GM19468 (cell line): ENCODE data around the gene BORA.
A peak's percentile ranks its signal among the peaks of the same experiment; 100 is the strongest.
"Not testable (repeated sequence)": the region's sequence is repeated elsewhere in the genome, so short reads cannot be mapped to it uniquely, and the experiment has no call there.

ENCODE experiments used
- ATAC-seq: cut with Tn5 transposase; IDR thresholded peaks from one replicate; pipeline ENCODE4 v1.9.1; 2021; ENCODE audit warnings: mild to moderate bottlenecking, moderate library complexity, moderate number of reproducible peaks; ENCODE audit not compliant: unreplicated experiment; ENCODE audit errors: extremely low read depth

Gene BORA

DNA sequence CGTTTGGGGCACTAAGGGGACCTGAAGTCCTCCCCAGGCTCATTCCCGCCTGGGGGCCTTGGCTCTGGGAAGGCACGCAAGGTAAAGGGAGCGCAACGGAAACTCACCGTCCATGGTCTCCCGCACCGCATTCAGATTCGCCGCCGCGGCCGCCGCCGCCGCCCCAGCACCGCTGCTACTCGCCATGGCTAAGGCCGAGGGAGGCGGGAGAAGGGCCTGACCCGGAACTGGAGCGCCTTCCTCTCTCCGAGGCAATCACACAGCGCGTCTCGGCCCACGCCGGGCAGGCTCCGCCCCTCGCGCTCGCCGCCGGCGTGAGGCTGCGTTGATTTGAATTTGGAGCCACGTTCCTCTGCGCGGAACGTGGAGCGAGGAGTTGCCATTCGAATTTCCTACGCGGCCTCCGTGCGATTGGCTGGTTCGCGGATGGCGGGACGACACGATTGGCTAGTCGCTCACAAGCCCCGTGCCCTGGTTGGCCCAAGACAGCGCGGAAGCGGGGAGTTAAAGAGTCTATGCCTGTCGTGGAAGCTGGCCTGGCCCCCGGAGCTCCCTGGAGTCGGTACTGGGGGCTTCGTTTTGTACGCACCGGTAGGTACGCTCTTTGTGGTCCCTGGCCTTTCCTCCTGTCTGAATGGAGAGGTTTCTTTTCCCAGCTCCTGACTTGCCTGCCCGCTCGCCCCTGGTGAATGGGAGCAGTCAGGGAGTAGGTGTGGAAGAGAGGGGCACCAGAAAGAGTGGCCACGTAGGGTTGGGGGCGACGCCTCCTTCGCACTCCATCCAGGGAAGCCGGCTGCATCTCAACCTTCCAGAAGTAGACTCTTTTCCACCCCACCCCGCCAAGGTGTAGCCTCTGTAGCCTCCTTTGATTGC lies at the start of gene BORA, which contains the start of gene MZT1:
BORA (plus strand) TSS at position 507 of the 873 bp plus-strand sequence. CDS start 1,018 bp downstream, outside the sequence.
MZT1 (minus strand) TSS at position 213 of the 873 bp plus-strand sequence; CDS start at position 186, 27 bp downstream.
- ATAC-seq: peak; percentile 99

DNA sequence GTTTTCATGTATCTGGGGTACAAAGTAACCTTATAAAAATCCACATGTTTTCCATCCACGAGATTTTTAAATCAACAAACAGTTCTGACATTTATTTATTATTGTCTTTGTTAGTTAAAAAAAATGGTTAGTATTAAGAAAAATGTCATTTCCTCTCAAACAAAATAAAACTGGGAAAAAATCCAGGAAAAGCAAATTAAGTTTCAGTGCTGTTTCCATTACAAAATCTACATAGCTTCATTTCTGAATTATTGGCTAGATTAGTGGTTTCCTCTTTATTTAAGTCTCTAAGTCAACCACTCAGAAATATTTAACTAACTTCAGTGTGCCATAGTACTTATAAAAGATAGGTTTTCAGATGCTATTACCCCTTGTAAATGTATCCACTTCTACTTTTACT lies 49.4 kb upstream of the BORA start:
- ATAC-seq: no peak

DNA sequence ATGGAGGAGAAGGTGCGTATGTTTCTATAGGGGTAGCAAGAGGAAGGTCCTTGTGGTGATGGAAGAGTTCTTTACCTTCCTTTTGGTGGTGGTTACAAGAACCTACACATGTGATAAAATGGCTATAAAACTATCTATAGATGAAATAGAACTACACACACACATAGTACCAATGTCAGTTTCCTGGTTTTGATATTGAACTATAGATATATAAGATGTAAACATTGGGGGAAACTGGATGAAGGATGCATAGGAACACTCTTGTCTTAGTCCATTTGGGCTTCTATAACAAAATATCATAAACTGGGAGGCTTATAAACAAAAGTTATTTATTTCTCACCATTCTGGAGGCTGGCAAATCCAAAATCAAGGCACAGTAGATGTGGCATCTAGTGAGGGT lies 47.4 kb upstream of the BORA start:
- no peak for ATAC-seq

DNA sequence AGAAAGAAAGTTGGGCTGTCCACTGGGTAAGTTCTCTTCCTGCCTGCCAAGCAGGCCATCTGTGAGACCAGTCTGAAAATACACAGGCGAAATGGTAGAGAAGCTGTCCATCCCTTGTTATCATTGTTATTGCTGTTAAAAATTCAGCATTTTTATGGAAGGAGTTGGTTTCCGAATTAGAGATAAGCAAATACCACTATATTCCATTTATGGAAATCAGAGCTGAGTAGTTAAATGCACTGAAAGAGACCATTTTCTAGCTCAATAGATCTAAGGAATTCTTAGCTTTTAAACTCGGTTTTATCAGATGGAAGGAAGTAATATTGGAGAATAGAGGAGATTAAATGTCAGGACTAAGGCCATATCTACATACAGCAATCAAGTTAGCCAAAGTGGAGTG lies 41.0 kb upstream of the BORA start:
- ATAC-seq: no peak

DNA sequence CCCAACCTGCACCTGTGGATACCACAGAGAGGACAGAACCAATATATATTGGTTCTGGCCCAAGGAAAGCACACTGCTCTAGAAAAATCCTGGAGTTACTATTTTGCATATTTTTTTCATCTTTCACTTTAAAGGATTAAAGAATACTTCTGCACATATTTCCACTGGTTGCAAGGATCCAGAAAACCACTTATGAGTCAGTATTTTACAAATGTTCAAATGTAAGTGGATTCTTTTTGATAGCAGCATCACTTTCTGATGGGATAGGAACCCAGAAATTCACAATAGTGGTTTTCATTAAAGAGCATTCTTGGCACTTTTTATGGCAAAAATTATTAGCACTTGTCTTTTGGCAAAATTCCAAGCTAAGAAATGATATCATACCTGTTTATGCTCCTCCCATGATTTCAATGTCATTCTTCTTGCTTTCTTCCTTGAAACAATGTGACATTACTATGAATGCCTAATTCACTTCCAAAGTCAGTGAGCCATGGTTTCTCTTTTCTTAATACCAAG lies 38.5 kb upstream of the BORA start:
- no peak for ATAC-seq

DNA sequence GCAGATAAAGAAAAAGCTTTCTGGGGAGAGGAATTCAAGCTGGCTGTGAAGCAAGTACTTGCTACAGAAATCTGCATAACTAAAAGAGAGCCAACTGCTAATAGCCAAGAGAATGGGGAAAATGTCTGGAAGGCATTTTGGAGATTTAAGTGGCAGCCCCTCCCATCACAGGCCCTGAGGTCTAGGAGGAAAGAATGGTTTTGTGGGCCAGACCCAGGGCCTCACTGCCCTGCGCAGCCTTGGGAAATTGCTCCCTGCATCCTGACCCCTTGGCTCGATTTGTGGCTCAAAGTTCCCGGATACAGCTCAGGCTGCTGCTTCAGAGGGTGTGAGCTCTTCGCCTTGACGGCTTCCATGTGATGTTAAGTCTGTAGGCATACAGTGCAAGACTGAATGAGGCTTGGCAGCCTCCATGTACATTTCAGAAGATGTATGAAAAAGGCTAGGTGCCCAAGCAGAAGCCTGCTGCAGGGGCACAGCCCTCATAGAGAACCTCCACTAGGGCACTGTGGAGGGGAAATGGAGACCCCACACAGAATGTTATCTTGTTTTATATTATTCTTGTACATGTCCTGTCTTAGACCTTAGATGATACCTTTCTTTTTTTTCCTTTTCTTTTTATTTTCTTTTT lies 34.7 kb upstream of the BORA start:
- ATAC-seq: no peak

DNA sequence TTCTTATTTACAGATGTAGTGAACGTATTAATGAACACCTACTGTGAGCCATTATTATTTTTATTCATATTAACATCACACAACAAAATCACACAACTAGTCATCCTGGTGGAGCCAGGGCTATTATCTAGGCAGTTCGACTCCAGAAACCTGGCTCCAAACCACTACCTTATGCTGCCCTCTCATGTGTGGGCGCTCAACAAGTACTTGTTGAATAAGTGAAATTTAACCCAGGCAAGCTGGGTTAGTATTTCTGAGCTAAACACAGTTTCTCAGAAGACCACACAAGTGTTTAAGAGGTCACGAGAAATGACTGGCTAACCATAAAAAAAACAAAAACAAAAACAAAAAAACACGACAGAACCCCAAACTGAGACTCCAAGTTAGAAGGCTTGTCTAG lies 33.9 kb upstream of the BORA start:
- ATAC-seq: no peak

DNA sequence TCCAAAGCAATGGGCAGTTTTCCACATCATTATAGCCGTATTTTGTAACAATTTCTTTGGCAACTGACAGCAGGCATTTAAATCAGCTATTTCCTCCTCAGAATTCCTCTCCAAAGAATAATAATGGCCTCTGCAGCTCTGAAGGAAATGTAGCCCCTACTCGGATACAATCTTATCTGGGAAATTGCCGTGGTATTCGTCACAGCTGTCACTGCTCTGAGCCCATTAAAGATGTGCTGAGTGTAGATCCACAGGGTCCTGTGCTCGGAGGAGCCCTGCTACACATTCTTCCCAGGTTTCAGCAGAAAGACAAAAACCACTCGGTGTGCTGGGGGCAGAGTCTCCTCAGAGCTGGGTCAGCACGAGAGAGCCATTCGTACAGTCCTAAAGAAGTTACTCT lies 33.4 kb upstream of the BORA start:
- ATAC-seq: no peak

DNA sequence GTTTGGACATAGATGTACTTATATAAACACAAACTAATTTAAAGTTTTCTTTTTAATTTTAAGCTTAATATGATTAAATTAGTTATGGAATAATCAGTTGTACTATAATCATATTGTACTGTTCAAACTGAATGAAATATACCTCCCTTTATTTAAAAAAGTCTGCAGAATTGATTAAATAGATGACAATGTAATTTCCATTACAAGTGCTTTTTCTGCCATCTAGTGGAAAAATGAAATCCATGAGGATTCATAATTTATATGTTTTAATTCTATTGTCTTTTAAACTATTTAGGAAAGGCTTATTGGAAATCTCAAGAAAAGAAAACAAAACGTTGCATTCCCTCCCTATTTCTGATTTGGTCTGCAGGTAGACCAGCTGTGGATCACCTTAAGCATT lies 31.1 kb upstream of the BORA start:
- ATAC-seq: no peak

DNA sequence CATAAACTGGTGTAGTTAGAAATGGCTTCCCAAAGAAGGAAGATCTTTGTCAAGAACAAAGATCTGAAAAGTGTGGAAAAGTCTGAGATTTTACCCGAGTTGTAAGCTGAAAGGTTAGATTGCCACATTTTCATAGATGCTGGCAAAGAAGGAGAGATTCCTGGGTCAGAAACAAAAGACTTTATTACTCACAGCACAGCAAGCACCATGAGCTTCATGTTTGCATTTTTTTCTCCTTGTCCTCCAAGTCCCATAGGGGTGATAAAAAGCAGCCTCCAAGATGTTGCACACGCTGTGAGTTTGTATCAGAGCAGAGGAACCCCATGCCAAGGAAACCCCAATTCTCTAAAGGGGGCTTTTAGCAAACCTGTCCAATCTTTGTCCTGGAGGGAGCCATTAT lies 29.6 kb upstream of the BORA start:
- ATAC-seq: no peak

DNA sequence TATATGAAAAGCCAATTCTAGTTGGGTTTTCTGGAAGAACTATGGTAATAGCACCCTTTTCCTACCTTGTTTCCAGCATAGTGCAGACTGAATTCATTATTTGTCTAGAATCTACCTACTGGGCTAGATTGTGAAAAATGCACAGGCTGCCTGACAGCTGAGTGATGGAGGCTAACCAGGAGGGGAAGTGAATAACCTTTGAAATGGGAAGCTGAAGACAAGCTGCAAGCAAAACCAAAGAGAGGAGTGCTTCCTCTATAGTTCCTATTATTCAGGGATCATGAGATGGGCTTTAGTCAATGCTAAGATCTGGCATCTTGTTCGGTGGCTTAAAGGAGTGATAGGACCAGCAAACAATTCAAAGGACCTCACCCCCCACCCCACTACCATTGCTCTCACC lies 27.2 kb upstream of the BORA start:
- ATAC-seq: no peak

DNA sequence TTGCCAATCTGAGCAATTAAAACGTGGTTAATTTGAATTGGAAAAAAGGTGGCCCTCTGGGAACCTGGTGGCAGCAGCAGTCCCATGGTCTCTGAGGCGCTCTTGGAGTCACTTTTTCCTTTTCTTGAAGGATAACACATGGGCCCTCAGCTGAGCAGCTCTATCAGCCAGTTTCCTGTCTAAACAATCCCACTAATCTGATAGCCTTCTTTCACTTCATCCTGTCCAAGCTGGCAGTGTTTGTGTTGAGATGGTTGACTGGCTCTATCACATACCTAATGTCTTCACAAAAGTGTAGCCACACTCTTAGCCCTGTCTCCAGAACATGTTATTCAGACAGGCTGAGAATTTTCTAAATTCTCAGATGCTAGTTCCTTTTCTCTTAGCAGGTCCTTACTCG lies 10.9 kb upstream of the BORA start:
- ATAC-seq: no peak

DNA sequence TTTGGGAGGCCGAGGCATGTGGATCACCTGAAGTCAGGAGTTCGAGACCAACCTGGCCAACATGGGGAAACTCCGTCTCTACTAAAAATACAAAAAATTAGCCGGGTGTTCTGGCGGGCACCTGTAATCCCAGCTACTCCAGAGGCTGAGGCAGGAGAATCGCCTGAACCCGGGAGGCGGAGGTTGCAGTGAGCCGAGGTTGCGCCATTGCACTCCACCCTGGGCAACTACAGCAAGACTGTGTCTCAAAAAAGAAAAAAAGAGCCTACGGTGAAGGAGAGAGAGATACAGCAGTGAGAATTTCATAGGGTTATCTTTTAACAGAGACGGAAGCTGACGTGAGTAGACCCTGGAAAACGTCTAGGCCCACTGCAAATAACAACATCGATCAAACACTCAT lies 1.5 kb upstream of the BORA start:
- ATAC-seq: not testable (repeated sequence)

DNA sequence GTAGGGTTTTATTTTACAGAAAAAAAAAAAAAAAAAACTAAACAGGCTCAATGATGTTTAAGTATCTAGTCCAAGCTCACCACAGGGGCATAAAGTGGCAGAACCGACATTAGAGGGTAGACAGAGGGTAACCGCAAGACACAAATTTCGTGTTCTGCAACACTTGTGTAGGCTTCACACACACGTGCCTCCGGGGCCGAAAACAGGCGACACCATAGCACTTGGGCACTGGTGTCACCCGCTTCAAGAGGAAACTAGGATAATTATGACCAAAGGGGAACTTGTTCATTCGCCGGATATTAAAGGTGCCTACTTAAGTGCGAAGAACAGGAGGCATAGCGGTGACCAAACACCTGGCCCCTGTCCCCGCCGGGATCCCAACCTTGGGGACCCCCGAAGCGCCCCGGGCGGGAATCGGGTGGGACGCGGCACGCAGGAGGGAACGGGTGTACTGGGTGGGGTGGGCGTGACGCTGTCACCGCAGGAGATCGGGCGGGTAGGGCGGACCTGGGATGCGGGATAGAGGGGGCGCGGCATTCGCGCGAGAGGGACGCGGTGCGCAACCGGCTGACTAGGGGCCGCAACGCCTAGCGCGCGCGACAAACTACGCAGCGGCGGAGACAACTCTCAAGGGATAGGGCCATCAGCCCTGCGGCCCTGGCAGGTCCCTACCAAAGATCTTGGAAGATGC lies 852 bp upstream of the BORA start:
- ATAC-seq: peak; percentile 2

DNA sequence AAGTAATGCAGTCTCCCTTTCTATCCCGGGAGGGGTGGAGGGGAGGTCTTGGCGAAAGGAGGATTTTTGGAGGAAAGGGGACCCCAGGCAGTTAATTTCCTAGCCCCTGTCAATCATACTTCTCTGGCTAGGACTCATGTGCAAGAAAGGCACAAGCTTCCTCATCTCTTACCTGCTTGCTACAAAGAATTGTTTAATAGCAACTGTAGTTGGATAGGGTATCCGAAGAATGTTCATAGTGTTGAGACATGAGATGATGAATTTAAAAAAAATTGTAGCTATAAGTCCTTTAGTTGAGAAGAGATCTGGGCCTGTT lies 525 bp downstream of the BORA start:
- ATAC-seq: no peak

DNA sequence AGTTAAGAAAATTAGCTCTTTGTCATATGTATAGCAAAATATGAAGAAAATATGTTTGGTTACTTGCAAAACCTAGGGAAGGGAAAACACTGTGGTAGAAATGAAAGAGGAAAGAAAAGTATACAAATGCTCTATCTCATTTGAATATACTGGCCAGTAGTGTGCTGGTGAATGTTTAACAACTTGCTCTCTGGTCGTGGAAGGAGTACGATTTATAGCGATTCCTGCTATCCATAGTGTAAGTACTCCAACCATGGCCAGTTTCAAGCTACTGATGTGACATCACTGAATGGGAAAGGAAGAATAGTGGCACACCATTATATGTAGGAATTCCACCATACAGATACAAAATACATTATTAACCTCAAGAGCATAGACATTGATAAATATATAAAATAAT lies 9.3 kb downstream of the BORA start:
- ATAC-seq: no peak

DNA sequence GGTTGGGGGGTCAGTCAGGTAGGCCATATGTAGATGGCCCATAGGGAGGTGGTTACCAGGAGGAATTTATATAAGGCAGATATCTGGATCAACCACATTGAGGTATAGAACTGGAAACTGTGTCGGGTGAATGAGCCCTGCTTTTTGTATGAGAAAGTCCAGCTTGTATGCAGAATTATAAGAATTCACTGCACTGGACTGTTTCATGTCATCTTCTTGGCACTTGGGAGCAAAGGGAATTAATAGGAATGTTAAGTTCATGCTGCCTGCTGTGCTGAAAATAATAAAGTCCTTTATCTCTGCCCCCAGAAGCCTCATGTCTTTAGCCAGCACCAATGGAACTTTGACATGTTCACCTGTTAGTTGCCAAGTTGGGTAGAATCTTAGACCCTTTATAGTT lies 12.3 kb downstream of the BORA start:
- ATAC-seq: no peak

DNA sequence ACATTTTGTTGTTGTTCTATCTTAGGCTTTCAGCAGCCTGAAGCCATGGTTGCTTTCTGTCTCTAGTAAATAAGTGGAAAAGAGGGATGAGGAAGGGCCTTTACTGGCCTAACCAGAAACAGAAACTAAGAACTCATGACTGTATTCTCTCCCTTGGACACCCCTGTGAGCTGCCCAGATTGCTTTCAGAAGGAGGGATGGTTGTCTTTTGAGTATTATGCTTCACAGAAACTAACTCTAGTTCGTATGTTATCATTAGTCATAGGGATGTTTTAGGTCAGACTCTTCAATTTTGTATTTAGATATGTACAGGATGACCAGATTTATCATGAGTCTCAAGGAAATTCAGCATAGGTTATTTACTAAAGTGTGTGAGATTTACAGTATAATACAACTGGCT lies 17.5 kb downstream of the BORA start:
- no peak for ATAC-seq

DNA sequence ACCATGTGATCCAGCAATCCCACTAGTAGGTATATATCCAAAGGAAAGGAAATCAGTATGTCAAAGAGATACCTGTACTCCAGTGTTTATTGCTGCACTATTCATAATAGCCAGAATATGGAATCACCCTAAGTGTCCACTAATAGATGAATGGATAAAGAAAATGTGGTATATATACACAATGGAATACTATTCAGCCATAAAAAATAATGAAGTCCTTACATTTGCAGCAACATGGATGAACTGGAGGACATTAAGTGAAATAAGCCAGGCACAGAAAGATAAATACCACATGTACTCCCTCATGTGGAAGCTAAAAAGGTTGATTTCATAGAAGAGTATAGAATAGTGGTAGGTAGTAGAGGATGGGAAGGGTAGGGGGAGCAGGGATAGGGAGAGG lies 23.5 kb downstream of the BORA start:
- ATAC-seq: no peak

DNA sequence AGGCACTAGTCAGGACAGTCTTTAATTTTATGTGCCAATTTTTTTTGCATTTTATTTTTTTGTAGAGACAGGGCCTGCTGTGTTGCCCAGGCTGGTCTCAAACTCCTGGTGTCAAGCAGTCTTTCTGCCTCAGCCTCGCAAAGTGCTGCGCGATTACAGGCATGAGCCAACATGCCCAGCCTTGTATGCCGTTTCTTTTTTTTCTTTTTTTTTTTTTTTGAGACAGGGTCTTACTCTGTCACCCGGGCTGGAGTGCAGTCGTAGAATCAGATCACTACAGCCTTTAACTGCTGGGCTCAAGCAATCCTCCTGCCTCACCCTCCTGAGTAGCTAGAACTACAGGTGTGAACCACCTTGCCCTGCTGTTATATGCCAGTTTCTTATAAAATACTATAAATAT lies 26.4 kb downstream of the BORA start:
- no peak for ATAC-seq
